ENCODE measurements around the gene PHTF1. TPM values are rescaled to one million over a fixed set of nuclear protein-coding genes. Genes with fewer than 3 reads are reported as not detected.
A peak's percentile ranks its signal among the peaks of the same experiment; 100 is the strongest.

Gene PHTF1
- total RNA-seq, 4 donors from 2014 or later, result 1.5 to 17.8 (median 6.9) TPM

DNA sequence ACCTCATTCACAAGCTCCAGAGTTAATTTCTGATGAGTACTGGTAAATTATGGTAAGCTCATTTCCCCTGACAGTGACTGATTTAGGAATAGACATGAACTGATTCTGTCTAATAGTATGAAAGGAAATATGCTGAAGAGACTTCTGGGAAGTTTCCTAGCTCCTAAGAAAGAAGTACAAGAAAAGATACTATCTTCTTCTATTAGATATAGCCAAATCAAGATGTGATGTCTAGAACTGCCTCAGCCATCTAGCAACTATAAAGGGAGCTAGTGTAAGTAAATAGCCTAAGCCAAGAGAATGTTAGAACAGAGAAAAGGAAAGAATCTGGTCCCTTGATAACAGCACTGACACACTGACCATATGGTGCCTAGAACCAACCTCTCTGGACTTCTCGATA, 10.7 kb upstream of the PHTF1 start:
- no peak overlapping the region for H3K4me3 ChIP-seq
- no peak for DNase-seq
- WGBS, 2 donors (ENCODE audit: low coverage in 1 of 2), result 71 to 87% methylated on average over 1 of the region's 1 CpG

DNA sequence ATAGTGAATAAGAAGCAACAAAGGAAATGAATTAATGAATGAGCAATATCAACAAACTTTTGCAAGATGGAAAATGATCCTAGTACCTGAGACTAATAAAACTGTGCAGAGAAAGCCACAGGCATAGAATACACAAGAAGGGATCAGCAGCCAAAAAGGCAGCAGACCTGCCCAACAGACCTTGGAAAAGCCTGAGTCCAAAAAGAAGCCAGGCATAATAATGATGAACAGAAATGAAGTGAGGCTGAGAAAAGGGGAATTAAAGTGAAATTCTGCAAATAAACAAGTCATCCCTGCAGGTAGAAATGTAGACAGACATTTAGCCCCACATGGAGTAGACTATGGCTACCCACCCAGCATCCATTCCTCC, 10.3 kb upstream of the PHTF1 start:
- Histone ChIP-seq H3K4me1 (peaks cover 0 to 20% (median 9%) of the 10 kb centered on the region in 4 donors), H3K4me3 (no peak overlapping the region), H3K27me3 (no peaks in the 10 kb centered on the region), H3K36me3 (peaks cover 0 to 30% (median 7%) of the 10 kb centered on the region in 4 donors), H3K9me3 (no peaks in the 10 kb centered on the region), H3K27ac (no peak overlapping the region)
- DNase-seq, result no peak
- TF ChIP-seq, protein P1, sequence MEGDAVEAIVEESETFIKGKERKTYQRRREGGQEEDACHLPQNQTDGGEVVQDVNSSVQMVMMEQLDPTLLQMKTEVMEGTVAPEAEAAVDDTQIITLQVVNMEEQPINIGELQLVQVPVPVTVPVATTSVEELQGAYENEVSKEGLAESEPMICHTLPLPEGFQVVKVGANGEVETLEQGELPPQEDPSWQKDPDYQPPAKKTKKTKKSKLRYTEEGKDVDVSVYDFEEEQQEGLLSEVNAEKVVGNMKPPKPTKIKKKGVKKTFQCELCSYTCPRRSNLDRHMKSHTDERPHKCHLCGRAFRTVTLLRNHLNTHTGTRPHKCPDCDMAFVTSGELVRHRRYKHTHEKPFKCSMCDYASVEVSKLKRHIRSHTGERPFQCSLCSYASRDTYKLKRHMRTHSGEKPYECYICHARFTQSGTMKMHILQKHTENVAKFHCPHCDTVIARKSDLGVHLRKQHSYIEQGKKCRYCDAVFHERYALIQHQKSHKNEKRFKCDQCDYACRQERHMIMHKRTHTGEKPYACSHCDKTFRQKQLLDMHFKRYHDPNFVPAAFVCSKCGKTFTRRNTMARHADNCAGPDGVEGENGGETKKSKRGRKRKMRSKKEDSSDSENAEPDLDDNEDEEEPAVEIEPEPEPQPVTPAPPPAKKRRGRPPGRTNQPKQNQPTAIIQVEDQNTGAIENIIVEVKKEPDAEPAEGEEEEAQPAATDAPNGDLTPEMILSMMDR (IDR thresholded peaks at IDR 0.05), result no peak
- no peak for TF ChIP-seq POLR2A (IDR thresholded peaks at IDR 0.05)
- TF ChIP-seq EP300 (IDR thresholded peaks at IDR 0.05; ENCODE audit: low read depth), result no peak
- TF ChIP-seq POLR2AphosphoS5 (IDR thresholded peaks at IDR 0.05), result no peak
- intact Hi-C loops (cut with DNase I; ENCODE audit: low total_unique reads) (no loop called here), in situ Hi-C loops (cut with MboI; ENCODE audit: low pct_ligation_motif_present in 1 of 4, low pct_unique_long_range_greater_than_20kb in 1 of 4, low sequenced_read_pairs in 3 of 4) (no loop called here)

More for the DNA sequence above, 10.7 kb upstream of the PHTF1 start:
- intact Hi-C loops (cut with DNase I; ENCODE audit: low total_unique reads), result no loop called here
- H3K27me3 ChIP-seq, result no peaks in the 10 kb centered on the region
- TF ChIP-seq EP300 (IDR thresholded peaks at IDR 0.05; ENCODE audit: low read depth) (no peak), POLR2A (IDR thresholded peaks at IDR 0.05) (no peak), POLR2AphosphoS5 (IDR thresholded peaks at IDR 0.05) (no peak)
- TF ChIP-seq, protein P1 (IDR thresholded peaks at IDR 0.05), result no peak
- in situ Hi-C loops (cut with MboI; ENCODE audit: low pct_ligation_motif_present in 1 of 4, low pct_unique_long_range_greater_than_20kb in 1 of 4, low sequenced_read_pairs in 3 of 4), result no loop called here
- H3K27ac ChIP-seq, result peak overlapping the region in 1 of 4 donors; percentile 4
- H3K36me3 ChIP-seq, result peaks cover 0 to 34% (median 7%) of the 10 kb centered on the region in 4 donors
- peaks cover 0 to 20% (median 8%) of the 10 kb centered on the region in 4 donors for H3K4me1 ChIP-seq
- H3K9me3 ChIP-seq, result no peaks in the 10 kb centered on the region

DNA sequence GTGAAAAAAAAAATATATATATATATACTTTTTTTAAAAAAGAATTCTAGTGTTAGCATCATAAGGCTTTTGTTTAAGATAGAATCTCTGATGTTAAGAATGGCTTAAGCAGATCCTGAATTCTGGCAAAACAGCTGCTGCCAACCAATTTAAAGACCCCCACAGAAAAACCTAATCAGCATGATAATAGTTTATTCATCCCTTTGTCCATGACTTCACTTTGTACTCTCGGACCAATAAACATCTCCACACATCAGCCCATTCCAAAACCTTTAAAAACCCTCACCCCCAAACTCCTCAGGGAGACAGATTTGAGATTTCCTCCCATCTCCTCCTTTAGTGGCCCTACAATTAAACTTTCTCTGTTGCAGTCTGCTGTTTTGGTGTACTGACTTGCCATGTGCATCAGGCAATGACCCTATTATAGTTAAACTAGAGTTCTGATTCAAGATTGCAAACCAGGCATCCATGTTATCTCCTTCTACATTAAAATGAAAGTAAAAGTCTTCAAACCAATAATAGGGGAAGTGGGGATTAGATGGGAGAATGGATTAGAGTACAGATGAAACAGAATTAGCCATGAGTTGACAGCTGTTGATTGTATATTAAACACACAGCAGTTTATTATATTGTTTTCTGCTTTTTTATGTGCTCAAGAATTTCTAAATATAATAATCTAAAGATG, 9.8 kb upstream of the PHTF1 start:
- 67 to 88% methylated on average over 1 of the region's 1 CpG for WGBS, 2 donors (ENCODE audit: low coverage in 1 of 2)
- Histone ChIP-seq H3K4me3 (no peak overlapping the region), H3K27me3 (no peaks in the 10 kb centered on the region), H3K9me3 (no peaks in the 10 kb centered on the region), H3K27ac (no peak overlapping the region), H3K36me3 (peaks cover 0 to 29% (median 7%) of the 10 kb centered on the region in 4 donors), H3K4me1 (peaks cover 0 to 20% (median 9%) of the 10 kb centered on the region in 4 donors)
- intact Hi-C loops (cut with DNase I; ENCODE audit: low total_unique reads) (no loop called here), in situ Hi-C loops (cut with MboI; ENCODE audit: low pct_ligation_motif_present in 1 of 4, low pct_unique_long_range_greater_than_20kb in 1 of 4, low sequenced_read_pairs in 3 of 4) (no loop called here)
- DNase-seq, result no peak
- TF ChIP-seq EP300 (IDR thresholded peaks at IDR 0.05; ENCODE audit: low read depth), result no peak
- TF ChIP-seq, protein P1 (IDR thresholded peaks at IDR 0.05), result no peak
- no peak for TF ChIP-seq POLR2A (IDR thresholded peaks at IDR 0.05)
- no peak for TF ChIP-seq POLR2AphosphoS5 (IDR thresholded peaks at IDR 0.05)

DNA sequence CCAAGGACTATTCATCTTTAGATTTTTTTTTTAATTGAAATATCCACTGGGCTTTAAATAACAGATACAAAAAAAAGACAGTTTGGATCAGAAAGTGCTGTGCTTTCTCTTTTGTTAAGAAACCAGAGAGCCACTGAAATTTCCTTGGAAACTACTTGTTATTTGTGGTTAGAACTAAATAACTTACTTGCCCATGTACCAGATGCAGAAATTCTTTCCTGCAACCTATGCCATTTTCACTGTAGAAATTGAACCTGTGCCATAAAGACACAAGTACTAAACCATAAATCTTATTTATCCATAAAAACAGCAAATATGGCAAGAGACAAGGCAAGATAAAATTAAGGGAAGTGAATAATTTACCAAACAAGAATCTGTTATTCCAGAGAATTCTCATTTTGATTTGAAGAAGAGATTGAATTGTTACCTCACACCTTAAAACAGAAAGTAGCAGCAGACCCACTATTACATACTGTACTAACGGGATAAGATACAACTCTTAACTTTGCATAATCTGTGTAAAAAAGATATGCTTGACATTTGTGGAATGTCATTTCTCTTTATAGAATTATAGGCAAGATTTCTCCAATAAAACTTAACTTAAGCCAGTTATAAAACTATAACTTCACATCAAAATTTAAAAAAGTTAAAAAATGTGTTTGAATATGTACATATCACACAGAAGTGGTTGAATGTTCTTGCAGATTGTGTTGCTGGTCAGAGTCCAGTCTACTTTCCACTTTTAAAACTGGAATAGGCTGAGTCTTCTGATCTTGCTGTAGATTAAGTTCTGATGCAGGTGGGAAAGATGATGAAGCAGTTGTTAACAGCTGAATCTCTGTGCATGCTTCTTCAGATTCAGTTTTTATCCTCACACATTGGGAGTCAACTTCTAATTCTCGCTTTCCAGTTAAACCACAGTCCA, 6.3 kb upstream of the PHTF1 start:
- intact Hi-C loops (cut with DNase I; ENCODE audit: low total_unique reads), result no loop called here
- Histone ChIP-seq H3K27me3 (no peaks in the 10 kb centered on the region), H3K27ac (peak overlapping the region in 1 of 4 donors; percentile 12), H3K36me3 (peaks cover 0 to 29% (median 5%) of the 10 kb centered on the region in 4 donors), H3K9me3 (no peaks in the 10 kb centered on the region), H3K4me1 (peaks cover 0 to 20% (median 9%) of the 10 kb centered on the region in 4 donors), H3K4me3 (no peak overlapping the region)
- no peak for DNase-seq
- no peak for TF ChIP-seq POLR2A (IDR thresholded peaks at IDR 0.05)
- TF ChIP-seq, protein P1 (IDR thresholded peaks at IDR 0.05), result no peak
- TF ChIP-seq POLR2AphosphoS5 (IDR thresholded peaks at IDR 0.05), result no peak
- TF ChIP-seq EP300 (IDR thresholded peaks at IDR 0.05; ENCODE audit: low read depth), result no peak
- WGBS, 2 donors (ENCODE audit: low coverage in 1 of 2), result 78 to 80% methylated on average over 2 of the region's 2 CpGs
- in situ Hi-C loops (cut with MboI; ENCODE audit: low pct_ligation_motif_present in 1 of 4, low pct_unique_long_range_greater_than_20kb in 1 of 4, low sequenced_read_pairs in 3 of 4), result no loop called here
